GM19455 (cell line): ENCODE results near the gene NOS3.
"Not testable (repeated sequence)": the region's sequence is repeated elsewhere in the genome, so short reads cannot be mapped to it uniquely, and the experiment has no call there.

Experiments
- ATAC-seq: cut with Tn5 transposase; IDR thresholded peaks from one replicate; pipeline ENCODE4 v1.9.1; 2021; ENCODE audit not compliant: unreplicated experiment

The NOS3 gene

GRCh38 chr7:151014950-151015349, 24.1 kb downstream of the NOS3 start:
- ATAC-seq: no peak

GRCh38 chr7:151015967-151016366, 25.1 kb downstream of the NOS3 start:
- ATAC-seq: no peak

- no peak for ATAC-seq
Observed at GRCh38 chr7:151016505-151016904, 25.7 kb downstream of the NOS3 start.

GRCh38 chr7:151016942-151017341, 26.1 kb downstream of the NOS3 start:
- ATAC-seq: no peak

GRCh38 chr7:151017370-151017952, 26.6 kb downstream of the NOS3 start:
- ATAC-seq: no peak

GRCh38 chr7:151017953-151018420, 27.2 kb downstream of the NOS3 start:
- ATAC-seq: no peak

- no peak for ATAC-seq
Observed at GRCh38 chr7:151018421-151019129, 27.8 kb downstream of the NOS3 start.

- no peak for ATAC-seq
Observed at GRCh38 chr7:151019130-151019447, 28.3 kb downstream of the NOS3 start.

GRCh38 chr7:151020231-151020630, 29.4 kb downstream of the NOS3 start:
- no peak for ATAC-seq

GRCh38 chr7:151023232-151023631, 32.4 kb downstream of the NOS3 start:
- no peak for ATAC-seq

GRCh38 chr7:151024435-151025056, 33.7 kb downstream of the NOS3 start, which contains the start of gene ATG9B:
ATG9B (minus strand) TSS chr7:151024494; CDS start chr7:151024423, 71 bp downstream.
- no peak for ATAC-seq

GRCh38 chr7:151025924-151026671, 35.3 kb downstream of the NOS3 start:
- no peak for ATAC-seq

GRCh38 chr7:151026771-151027727, 36.2 kb downstream of the NOS3 start:
- ATAC-seq: not testable (repeated sequence)

GRCh38 chr7:151027728-151028130, 36.9 kb downstream of the NOS3 start:
- peak; percentile 9 for ATAC-seq

- peak; percentile 94 for ATAC-seq
Observed at GRCh38 chr7:151028131-151028947, 37.5 kb downstream of the NOS3 start, which contains the start of gene ABCB8. ABCB8 (plus strand) TSS chr7:151028450; CDS start chr7:151028516, 66 bp downstream.

GRCh38 chr7:151028948-151029501, 38.2 kb downstream of the NOS3 start:
- ATAC-seq: no peak

GRCh38 chr7:151031011-151031410, 40.2 kb downstream of the NOS3 start:
- no peak for ATAC-seq

- ATAC-seq: no peak
Observed at GRCh38 chr7:151032936-151033863, 42.4 kb downstream of the NOS3 start.
